Epithelial cell of esophagus (primary cell): ENCODE results near the gene OPN4.

Source experiments
- DNase-seq: peaks from one replicate; pipeline ENCODE4 v3.0.0; 2010; ENCODE audit warnings: low read depth
- H3K4me3 ChIP-seq: 2 replicates; pipeline ENCODE4 v1.5.1; 2011; ENCODE audit warnings: mild to moderate bottlenecking, low read length, control low read depth
- CTCF ChIP-seq: IDR thresholded peaks from 2 replicates; pipeline ENCODE4 v1.5.1; 2011; ENCODE audit warnings: low read depth, mild to moderate bottlenecking, low read length, control low read depth, inconsistent platforms; ENCODE audit not compliant: insufficient read depth; ENCODE audit errors: missing control alignments

OPN4 gene

GRCh38 chr10:86628311-86628710, 26.0 kb upstream of the OPN4 start:
- H3K4me3 ChIP-seq = no peak overlapping the region

GRCh38 chr10:86630079-86630478, 24.3 kb upstream of the OPN4 start:
- H3K4me3 ChIP-seq = no peak overlapping the region
- DNase-seq = no peak
- TF ChIP-seq CTCF = no peak

More at GRCh38 chr10:86628311-86628710, 26.0 kb upstream of the OPN4 start:
- DNase-seq = no peak
- TF ChIP-seq CTCF = no peak

GRCh38 chr10:86632009-86632800, 22.1 kb upstream of the OPN4 start:
- no peak for TF ChIP-seq CTCF
- DNase-seq = no peak
- H3K4me3 ChIP-seq = peak overlapping the region; percentile 3

- no peak overlapping the region for H3K4me3 ChIP-seq
- TF ChIP-seq CTCF = no peak
- no peak for DNase-seq
These were observed 21.4 kb upstream of the OPN4 start for GRCh38 chr10:86632951-86633350.

- no peak overlapping the region for H3K4me3 ChIP-seq
- DNase-seq = peak; percentile 81
- no peak for TF ChIP-seq CTCF
These were observed 18.9 kb upstream of the OPN4 start for GRCh38 chr10:86635402-86635801.

GRCh38 chr10:86636311-86636710, 18.0 kb upstream of the OPN4 start:
- H3K4me3 ChIP-seq = no peak overlapping the region
- no peak for DNase-seq
- TF ChIP-seq CTCF = no peak

GRCh38 chr10:86642021-86642420, 12.3 kb upstream of the OPN4 start:
- no peak for DNase-seq
- TF ChIP-seq CTCF = no peak
- no peak overlapping the region for H3K4me3 ChIP-seq
